ENCODE results near the gene SNPH.
A peak's percentile ranks its signal among the peaks of the same experiment; 100 is the strongest.

SNPH gene

DNA sequence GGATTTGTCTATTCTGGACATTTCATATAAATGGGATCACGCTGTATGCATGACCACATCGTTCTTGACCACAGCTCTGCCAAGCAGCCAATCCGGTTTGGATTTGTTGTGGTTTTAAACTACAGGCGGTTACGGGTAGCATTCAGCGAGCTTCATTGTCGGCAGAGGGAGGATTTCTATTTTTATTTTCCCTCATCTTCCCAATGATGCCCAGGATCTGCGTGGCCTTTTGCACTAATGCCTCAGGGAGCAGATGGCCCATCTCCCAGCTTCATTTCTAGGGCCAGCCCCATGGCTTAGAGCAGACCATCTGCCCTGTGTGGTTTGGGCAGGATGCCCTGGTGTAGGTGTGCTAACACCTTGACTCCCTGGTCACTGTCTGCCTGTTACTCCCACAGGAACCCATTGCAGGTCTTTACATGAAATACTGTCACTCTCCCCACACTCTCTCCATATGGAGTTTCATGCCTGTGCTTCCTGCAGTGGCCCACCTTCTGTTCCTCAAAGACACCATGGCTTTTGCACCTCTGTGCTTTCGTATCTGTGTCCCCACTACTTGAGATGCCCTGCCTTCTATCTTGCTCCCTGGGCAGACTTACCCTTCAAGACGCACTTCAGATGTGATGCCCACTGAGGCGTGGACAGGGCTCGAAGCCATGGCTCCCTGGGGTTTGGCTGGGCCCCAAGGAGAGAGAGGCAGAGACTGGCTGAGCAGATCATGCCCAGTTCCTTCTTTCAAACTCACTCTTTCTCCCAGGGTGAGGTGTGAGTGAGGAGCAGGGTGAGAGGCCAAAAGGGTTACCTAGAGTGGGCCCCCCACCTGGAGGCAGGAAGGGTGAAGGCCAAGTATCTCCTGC lies 36.8 kb downstream of the SNPH start:
- Histone ChIP-seq H3K27ac (ENCODE audit: extremely low read depth, low read depth, low read length) (no peak overlapping the region), H3K4me1 (ENCODE audit: control insufficient read depth, insufficient read depth, low read length) (no peaks in the 10 kb centered on the region), H3K9me3 (ENCODE audit: control insufficient read depth, insufficient read depth, low read depth, low read length) (no peaks in the 10 kb centered on the region), H3K36me3 (ENCODE audit: control insufficient read depth in 2 of 2, insufficient read depth in 1 of 2, low read length in 2 of 2) (peaks cover 0 to 32% of the 10 kb centered on the region in 2 experiments; a peak in 1 of 3 replicates), H3K4me3 (ENCODE audit: low read depth, low read length) (no peak overlapping the region)
- POLR2A ChIA-PET = no interaction called here
- TF ChIP-seq ZNF658 (tag by site-specific recombination; IDR thresholded peaks at IDR 0.05) (no peak), ZNF701 (tag by site-specific recombination; IDR thresholded peaks at IDR 0.05) (no peak), ZIC2 (tag by site-specific recombination; IDR thresholded peaks at IDR 0.05) (peak; percentile 35; the same call in 1 of the 2 replicates), ZNF501 (tag by site-specific recombination; IDR thresholded peaks at IDR 0.05) (no peak), ZNF837 (tag by site-specific recombination; IDR thresholded peaks at IDR 0.05) (no peak), ZNF404 (tag by site-specific recombination; IDR thresholded peaks at IDR 0.05) (no peak), KLF9 (tag by site-specific recombination; IDR thresholded peaks at IDR 0.05; ENCODE audit: low read depth) (no peak), ZNF777 (tag by site-specific recombination; IDR thresholded peaks at IDR 0.05; ENCODE audit: borderline replicate concordance) (no peak), ZNF248 (tag by site-specific recombination; IDR thresholded peaks at IDR 0.05) (no peak), SCRT2 (tag by site-specific recombination; IDR thresholded peaks at IDR 0.05) (0 out of 2 replicates have a peak, but pooled peaks have one; percentile 41), ZNF292 (tag by site-specific recombination; IDR thresholded peaks at IDR 0.05; ENCODE audit: borderline replicate concordance, low read depth) (no peak), EGR2 (tag by site-specific recombination; IDR thresholded peaks at IDR 0.05; ENCODE audit: low read depth) (peak; percentile 56), ZNF530 (tag by site-specific recombination; IDR thresholded peaks at IDR 0.05; ENCODE audit: low read depth) (no peak), ZFHX2 (tag by site-specific recombination; conservative IDR thresholded peaks at IDR 0.05) (0 out of 2 replicates have a peak, but pooled peaks have one; percentile 6), GLIS2 (tag by site-specific recombination; IDR thresholded peaks at IDR 0.05) (no peak; the same call in 1 of the 2 replicates), ZNF211 (tag by site-specific recombination; IDR thresholded peaks at IDR 0.05; ENCODE audit: low read depth) (no peak)
- TF ChIP-seq, protein P1, sequence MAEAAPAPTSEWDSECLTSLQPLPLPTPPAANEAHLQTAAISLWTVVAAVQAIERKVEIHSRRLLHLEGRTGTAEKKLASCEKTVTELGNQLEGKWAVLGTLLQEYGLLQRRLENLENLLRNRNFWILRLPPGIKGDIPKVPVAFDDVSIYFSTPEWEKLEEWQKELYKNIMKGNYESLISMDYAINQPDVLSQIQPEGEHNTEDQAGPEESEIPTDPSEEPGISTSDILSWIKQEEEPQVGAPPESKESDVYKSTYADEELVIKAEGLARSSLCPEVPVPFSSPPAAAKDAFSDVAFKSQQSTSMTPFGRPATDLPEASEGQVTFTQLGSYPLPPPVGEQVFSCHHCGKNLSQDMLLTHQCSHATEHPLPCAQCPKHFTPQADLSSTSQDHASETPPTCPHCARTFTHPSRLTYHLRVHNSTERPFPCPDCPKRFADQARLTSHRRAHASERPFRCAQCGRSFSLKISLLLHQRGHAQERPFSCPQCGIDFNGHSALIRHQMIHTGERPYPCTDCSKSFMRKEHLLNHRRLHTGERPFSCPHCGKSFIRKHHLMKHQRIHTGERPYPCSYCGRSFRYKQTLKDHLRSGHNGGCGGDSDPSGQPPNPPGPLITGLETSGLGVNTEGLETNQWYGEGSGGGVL (tag by site-specific recombination; IDR thresholded peaks at IDR 0.05) = no peak
- TF ChIP-seq, protein P2, sequence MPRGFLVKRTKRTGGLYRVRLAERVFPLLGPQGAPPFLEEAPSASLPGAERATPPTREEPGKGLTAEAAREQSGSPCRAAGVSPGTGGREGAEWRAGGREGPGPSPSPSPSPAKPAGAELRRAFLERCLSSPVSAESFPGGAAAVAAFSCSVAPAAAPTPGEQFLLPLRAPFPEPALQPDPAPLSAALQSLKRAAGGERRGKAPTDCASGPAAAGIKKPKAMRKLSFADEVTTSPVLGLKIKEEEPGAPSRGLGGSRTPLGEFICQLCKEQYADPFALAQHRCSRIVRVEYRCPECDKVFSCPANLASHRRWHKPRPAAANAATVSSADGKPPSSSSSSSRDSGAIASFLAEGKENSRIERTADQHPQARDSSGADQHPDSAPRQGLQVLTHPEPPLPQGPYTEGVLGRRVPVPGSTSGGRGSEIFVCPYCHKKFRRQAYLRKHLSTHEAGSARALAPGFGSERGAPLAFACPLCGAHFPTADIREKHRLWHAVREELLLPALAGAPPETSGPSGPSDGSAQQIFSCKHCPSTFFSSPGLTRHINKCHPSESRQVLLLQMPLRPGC (tag by site-specific recombination; IDR thresholded peaks at IDR 0.05) = no peak
- TF ChIP-seq, protein P3, sequence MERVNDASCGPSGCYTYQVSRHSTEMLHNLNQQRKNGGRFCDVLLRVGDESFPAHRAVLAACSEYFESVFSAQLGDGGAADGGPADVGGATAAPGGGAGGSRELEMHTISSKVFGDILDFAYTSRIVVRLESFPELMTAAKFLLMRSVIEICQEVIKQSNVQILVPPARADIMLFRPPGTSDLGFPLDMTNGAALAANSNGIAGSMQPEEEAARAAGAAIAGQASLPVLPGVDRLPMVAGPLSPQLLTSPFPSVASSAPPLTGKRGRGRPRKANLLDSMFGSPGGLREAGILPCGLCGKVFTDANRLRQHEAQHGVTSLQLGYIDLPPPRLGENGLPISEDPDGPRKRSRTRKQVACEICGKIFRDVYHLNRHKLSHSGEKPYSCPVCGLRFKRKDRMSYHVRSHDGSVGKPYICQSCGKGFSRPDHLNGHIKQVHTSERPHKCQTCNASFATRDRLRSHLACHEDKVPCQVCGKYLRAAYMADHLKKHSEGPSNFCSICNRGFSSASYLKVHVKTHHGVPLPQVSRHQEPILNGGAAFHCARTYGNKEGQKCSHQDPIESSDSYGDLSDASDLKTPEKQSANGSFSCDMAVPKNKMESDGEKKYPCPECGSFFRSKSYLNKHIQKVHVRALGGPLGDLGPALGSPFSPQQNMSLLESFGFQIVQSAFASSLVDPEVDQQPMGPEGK (tag by site-specific recombination; IDR thresholded peaks at IDR 0.05) = no peak
- TF ChIP-seq, protein P4, sequence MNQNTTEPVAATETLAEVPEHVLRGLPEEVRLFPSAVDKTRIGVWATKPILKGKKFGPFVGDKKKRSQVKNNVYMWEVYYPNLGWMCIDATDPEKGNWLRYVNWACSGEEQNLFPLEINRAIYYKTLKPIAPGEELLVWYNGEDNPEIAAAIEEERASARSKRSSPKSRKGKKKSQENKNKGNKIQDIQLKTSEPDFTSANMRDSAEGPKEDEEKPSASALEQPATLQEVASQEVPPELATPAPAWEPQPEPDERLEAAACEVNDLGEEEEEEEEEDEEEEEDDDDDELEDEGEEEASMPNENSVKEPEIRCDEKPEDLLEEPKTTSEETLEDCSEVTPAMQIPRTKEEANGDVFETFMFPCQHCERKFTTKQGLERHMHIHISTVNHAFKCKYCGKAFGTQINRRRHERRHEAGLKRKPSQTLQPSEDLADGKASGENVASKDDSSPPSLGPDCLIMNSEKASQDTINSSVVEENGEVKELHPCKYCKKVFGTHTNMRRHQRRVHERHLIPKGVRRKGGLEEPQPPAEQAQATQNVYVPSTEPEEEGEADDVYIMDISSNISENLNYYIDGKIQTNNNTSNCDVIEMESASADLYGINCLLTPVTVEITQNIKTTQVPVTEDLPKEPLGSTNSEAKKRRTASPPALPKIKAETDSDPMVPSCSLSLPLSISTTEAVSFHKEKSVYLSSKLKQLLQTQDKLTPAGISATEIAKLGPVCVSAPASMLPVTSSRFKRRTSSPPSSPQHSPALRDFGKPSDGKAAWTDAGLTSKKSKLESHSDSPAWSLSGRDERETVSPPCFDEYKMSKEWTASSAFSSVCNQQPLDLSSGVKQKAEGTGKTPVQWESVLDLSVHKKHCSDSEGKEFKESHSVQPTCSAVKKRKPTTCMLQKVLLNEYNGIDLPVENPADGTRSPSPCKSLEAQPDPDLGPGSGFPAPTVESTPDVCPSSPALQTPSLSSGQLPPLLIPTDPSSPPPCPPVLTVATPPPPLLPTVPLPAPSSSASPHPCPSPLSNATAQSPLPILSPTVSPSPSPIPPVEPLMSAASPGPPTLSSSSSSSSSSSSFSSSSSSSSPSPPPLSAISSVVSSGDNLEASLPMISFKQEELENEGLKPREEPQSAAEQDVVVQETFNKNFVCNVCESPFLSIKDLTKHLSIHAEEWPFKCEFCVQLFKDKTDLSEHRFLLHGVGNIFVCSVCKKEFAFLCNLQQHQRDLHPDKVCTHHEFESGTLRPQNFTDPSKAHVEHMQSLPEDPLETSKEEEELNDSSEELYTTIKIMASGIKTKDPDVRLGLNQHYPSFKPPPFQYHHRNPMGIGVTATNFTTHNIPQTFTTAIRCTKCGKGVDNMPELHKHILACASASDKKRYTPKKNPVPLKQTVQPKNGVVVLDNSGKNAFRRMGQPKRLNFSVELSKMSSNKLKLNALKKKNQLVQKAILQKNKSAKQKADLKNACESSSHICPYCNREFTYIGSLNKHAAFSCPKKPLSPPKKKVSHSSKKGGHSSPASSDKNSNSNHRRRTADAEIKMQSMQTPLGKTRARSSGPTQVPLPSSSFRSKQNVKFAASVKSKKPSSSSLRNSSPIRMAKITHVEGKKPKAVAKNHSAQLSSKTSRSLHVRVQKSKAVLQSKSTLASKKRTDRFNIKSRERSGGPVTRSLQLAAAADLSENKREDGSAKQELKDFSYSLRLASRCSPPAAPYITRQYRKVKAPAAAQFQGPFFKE (tag by site-specific recombination; IDR thresholded peaks at IDR 0.05; ENCODE audit: borderline replicate concordance) = no peak
- TF ChIP-seq, protein P5, sequence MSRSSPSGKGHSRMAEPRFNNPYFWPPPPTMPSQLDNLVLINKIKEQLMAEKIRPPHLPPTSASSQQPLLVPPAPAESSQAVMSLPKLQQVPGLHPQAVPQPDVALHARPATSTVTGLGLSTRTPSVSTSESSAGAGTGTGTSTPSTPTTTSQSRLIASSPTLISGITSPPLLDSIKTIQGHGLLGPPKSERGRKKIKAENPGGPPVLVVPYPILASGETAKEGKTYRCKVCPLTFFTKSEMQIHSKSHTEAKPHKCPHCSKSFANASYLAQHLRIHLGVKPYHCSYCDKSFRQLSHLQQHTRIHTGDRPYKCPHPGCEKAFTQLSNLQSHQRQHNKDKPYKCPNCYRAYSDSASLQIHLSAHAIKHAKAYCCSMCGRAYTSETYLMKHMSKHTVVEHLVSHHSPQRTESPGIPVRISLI (tag by site-specific recombination; IDR thresholded peaks at IDR 0.05) = no peak
- CTCF ChIA-PET = no interaction called here
